Stomach (tissue), 4 donors: ENCODE results near the gene DIS3L2.

Experiments
- POLR2AphosphoS5 ChIP-seq, 3 donors: sonication (generic); formaldehyde crosslinking; IDR thresholded peaks; one replicate each; pipeline ENCODE4 v1.6.1; 2016; ENCODE audit warnings: antibody characterized with exemption in 3 of 3
- TF ChIP-seq, protein P1 (sequence below), 7 experiments: fragments of 450-650 bp in 4 of 7; fragments of 200-600 bp in 3 of 7; sonication (generic) in 3 of 7; IDR thresholded peaks; one replicate each; pipeline ENCODE4 v1.5.1; 2016 to 2019; ENCODE audit warnings: antibody characterized with exemption in 7 of 7, control low read depth in 2 of 7, mild to moderate bottlenecking in 1 of 7

DNA sequence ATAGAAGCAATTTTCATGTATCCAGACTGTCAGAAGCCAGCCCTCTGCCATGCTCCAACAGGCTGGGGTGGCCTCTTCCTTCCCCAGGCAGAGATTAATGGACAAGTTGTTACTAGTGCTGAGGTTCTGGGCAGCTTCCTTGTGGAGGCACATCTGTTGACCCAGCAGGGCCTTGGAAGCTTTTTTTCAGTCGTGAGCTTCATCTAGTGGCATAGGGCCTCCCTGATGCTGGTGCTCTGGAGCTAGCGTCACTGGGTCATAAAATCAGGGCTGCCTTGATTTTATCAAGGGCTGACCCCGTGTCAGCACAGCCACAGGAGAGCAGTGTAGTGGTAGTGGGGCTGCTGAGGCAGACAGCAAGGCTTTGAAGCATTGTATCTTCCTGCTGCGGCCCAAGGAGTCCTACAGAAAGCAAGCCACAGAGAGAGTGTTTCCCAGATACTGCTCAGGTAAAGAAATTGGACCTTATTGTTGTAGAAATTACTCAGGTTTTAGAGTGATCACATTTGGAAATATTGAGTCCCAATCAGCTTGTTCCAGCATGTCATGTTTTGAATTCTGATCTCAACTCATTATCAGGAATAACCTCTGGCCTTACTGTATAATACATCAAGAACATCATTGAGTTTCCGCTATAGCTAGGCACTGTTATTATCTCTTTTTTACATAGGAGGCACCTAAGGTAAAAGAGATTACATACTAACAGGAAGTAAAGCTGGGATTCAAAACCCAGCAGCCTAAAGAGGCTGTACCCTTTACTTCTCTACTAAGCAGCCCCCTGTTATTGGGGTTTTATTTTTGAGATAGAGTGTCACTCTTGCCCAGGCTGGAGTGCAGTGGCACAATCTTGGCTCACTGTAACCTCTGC, 324.7 kb downstream of the DIS3L2 start:
- TF ChIP-seq POLR2AphosphoS5 (IDR thresholded peaks at IDR 0.05): no peak
- TF ChIP-seq, protein P1, sequence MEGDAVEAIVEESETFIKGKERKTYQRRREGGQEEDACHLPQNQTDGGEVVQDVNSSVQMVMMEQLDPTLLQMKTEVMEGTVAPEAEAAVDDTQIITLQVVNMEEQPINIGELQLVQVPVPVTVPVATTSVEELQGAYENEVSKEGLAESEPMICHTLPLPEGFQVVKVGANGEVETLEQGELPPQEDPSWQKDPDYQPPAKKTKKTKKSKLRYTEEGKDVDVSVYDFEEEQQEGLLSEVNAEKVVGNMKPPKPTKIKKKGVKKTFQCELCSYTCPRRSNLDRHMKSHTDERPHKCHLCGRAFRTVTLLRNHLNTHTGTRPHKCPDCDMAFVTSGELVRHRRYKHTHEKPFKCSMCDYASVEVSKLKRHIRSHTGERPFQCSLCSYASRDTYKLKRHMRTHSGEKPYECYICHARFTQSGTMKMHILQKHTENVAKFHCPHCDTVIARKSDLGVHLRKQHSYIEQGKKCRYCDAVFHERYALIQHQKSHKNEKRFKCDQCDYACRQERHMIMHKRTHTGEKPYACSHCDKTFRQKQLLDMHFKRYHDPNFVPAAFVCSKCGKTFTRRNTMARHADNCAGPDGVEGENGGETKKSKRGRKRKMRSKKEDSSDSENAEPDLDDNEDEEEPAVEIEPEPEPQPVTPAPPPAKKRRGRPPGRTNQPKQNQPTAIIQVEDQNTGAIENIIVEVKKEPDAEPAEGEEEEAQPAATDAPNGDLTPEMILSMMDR (IDR thresholded peaks at IDR 0.05): no peak
